HG03196 (cell line): ENCODE data around the gene ICA1L.

Source experiments
- ATAC-seq: cut with Tn5 transposase; IDR thresholded peaks from one replicate; pipeline ENCODE4 v1.9.1; 2021; ENCODE audit not compliant: unreplicated experiment

ICA1L gene

GRCh38 chr2:202749477-202749876, 122.1 kb downstream of the ICA1L start:
- ATAC-seq: no peak

GRCh38 chr2:202743613-202744012, 128.0 kb downstream of the ICA1L start:
- no peak for ATAC-seq

GRCh38 chr2:202736826-202737225, 134.7 kb downstream of the ICA1L start:
- ATAC-seq: no peak

GRCh38 chr2:202726070-202726469, 145.5 kb downstream of the ICA1L start:
- ATAC-seq: no peak

- ATAC-seq: no peak
Measured at GRCh38 chr2:202723746-202724145, 147.8 kb downstream of the ICA1L start.
